GDM1 (cell line): ENCODE measurements around the gene RFX7.

ENCODE experiments used
- DNase-seq: peaks from one replicate; lab custom pipeline; 2025; lab: John Stamatoyannopoulos, UW

Gene RFX7

GRCh38 chr15:56126409-56126808 lies 117.3 kb downstream of the RFX7 start:
- DNase-seq: no peak

GRCh38 chr15:56124391-56124790 lies 119.3 kb downstream of the RFX7 start:
- DNase-seq: no peak

- DNase-seq: no peak
Observed at GRCh38 chr15:56105855-56106254, 137.8 kb downstream of the RFX7 start.

- DNase-seq: no peak
Observed at GRCh38 chr15:56102441-56102840, 141.2 kb downstream of the RFX7 start.

GRCh38 chr15:56099311-56099710 lies 144.4 kb downstream of the RFX7 start:
- DNase-seq: no peak

- DNase-seq: no peak
Observed at GRCh38 chr15:56098195-56098863, 145.3 kb downstream of the RFX7 start.

GRCh38 chr15:56095406-56095805 lies 148.3 kb downstream of the RFX7 start:
- no peak for DNase-seq

GRCh38 chr15:56094171-56094570 lies 149.5 kb downstream of the RFX7 start:
- no peak for DNase-seq

GRCh38 chr15:56088389-56088788 lies 155.3 kb downstream of the RFX7 start:
- no peak for DNase-seq

- DNase-seq: peak; percentile 30
Observed at GRCh38 chr15:56086566-56086965, 157.1 kb downstream of the RFX7 start.

GRCh38 chr15:56082263-56082761 lies 161.4 kb downstream of the RFX7 start:
- no peak for DNase-seq

GRCh38 chr15:56077081-56077480 lies 166.6 kb downstream of the RFX7 start:
- DNase-seq: no peak

- DNase-seq: no peak
Observed at GRCh38 chr15:56076640-56077039, 167.0 kb downstream of the RFX7 start.

GRCh38 chr15:56074481-56075265 lies 169.0 kb downstream of the RFX7 start:
- DNase-seq: no peak

GRCh38 chr15:56064152-56064551 lies 179.5 kb downstream of the RFX7 start:
- no peak for DNase-seq

GRCh38 chr15:56059716-56060115 lies 184.0 kb downstream of the RFX7 start:
- DNase-seq: no peak

GRCh38 chr15:56058986-56059385 lies 184.7 kb downstream of the RFX7 start:
- no peak for DNase-seq

- no peak for DNase-seq
Observed at GRCh38 chr15:56056626-56057025, 187.1 kb downstream of the RFX7 start.

GRCh38 chr15:56053046-56053400 lies 190.7 kb downstream of the RFX7 start:
- no peak for DNase-seq

- peak; percentile 24 for DNase-seq
Observed at GRCh38 chr15:56052395-56053045, 191.2 kb downstream of the RFX7 start.

GRCh38 chr15:56051676-56052075 lies 192.0 kb downstream of the RFX7 start:
- DNase-seq: no peak

- no peak for DNase-seq
Observed at GRCh38 chr15:56049577-56049976, 194.1 kb downstream of the RFX7 start.

- no peak for DNase-seq
Observed at GRCh38 chr15:56047354-56047753, 196.3 kb downstream of the RFX7 start.
